ENCODE results near the gene SERHL2. TPM values are rescaled to one million over a fixed set of nuclear protein-coding genes. Genes with fewer than 3 reads are reported as not detected.

The SERHL2 gene
- total and polyA plus RNA-seq, 2 experiments from 2014 or later: 1.5 to 2.1 TPM

- no peaks in the 10 kb centered on the region for H3K9me2 ChIP-seq (ENCODE audit: insufficient read depth)
- no peaks in the 10 kb centered on the region; the same call in none of the 2 replicates for H4K20me1 ChIP-seq (replicated peaks; ENCODE audit: insufficient read depth)
- ATAC-seq: no peak
- Mint-ChIP-seq H3K36me3 (ENCODE audit: low read depth) (peaks cover 2% of the 10 kb centered on the region; the same call in 2 of the 3 replicates), H3K27me3 (ENCODE audit: insufficient read depth, low read depth, poor library complexity) (peaks cover 26% of the 10 kb centered on the region), H3K9me3 (no peaks in the 10 kb centered on the region; the same call in 2 of the 3 replicates), H3K4me1 (peaks cover 12% of the 10 kb centered on the region), H3K27ac (no peak overlapping the region), H3K4me3 (no peak overlapping the region)
- no peaks in the 10 kb centered on the region for H3K79me2 ChIP-seq (replicated peaks; ENCODE audit: insufficient read depth)
- H2AFZ ChIP-seq: no peak overlapping the region
- no peaks in the 10 kb centered on the region for H3K36me3 ChIP-seq (ENCODE audit: insufficient read depth)
- H3K27me3 ChIP-seq (ENCODE audit: insufficient read depth): no peaks in the 10 kb centered on the region; the same call in 1 of the 2 replicates
- H3K4me1 ChIP-seq (ENCODE audit: insufficient read depth): peaks cover 4% of the 10 kb centered on the region; the same call in 1 of the 2 replicates
- no peak overlapping the region for H3K27ac ChIP-seq (ENCODE audit: low read depth)
- DNase-seq (ENCODE audit: low spot score): no peak
- no peak for TF ChIP-seq ZNF331 (CRISPR knock-in tag; IDR thresholded peaks at IDR 0.05; ENCODE audit: low read depth)
- TF ChIP-seq ETS1 (IDR thresholded peaks at IDR 0.05): no peak
- TF ChIP-seq REST (IDR thresholded peaks at IDR 0.05; ENCODE audit: unreplicated experiment): no peak
- no peak for TF ChIP-seq CTCF (conservative IDR thresholded peaks at IDR 0.05; ENCODE audit: low read depth in 2 of 2)
- TF ChIP-seq STAT1 (IDR thresholded peaks at IDR 0.05; ENCODE audit: unreplicated experiment): no peak
- TF ChIP-seq CREB1 (CRISPR knock-in tag; IDR thresholded peaks at IDR 0.05; ENCODE audit: low read depth): no peak
- TF ChIP-seq, protein P1, sequence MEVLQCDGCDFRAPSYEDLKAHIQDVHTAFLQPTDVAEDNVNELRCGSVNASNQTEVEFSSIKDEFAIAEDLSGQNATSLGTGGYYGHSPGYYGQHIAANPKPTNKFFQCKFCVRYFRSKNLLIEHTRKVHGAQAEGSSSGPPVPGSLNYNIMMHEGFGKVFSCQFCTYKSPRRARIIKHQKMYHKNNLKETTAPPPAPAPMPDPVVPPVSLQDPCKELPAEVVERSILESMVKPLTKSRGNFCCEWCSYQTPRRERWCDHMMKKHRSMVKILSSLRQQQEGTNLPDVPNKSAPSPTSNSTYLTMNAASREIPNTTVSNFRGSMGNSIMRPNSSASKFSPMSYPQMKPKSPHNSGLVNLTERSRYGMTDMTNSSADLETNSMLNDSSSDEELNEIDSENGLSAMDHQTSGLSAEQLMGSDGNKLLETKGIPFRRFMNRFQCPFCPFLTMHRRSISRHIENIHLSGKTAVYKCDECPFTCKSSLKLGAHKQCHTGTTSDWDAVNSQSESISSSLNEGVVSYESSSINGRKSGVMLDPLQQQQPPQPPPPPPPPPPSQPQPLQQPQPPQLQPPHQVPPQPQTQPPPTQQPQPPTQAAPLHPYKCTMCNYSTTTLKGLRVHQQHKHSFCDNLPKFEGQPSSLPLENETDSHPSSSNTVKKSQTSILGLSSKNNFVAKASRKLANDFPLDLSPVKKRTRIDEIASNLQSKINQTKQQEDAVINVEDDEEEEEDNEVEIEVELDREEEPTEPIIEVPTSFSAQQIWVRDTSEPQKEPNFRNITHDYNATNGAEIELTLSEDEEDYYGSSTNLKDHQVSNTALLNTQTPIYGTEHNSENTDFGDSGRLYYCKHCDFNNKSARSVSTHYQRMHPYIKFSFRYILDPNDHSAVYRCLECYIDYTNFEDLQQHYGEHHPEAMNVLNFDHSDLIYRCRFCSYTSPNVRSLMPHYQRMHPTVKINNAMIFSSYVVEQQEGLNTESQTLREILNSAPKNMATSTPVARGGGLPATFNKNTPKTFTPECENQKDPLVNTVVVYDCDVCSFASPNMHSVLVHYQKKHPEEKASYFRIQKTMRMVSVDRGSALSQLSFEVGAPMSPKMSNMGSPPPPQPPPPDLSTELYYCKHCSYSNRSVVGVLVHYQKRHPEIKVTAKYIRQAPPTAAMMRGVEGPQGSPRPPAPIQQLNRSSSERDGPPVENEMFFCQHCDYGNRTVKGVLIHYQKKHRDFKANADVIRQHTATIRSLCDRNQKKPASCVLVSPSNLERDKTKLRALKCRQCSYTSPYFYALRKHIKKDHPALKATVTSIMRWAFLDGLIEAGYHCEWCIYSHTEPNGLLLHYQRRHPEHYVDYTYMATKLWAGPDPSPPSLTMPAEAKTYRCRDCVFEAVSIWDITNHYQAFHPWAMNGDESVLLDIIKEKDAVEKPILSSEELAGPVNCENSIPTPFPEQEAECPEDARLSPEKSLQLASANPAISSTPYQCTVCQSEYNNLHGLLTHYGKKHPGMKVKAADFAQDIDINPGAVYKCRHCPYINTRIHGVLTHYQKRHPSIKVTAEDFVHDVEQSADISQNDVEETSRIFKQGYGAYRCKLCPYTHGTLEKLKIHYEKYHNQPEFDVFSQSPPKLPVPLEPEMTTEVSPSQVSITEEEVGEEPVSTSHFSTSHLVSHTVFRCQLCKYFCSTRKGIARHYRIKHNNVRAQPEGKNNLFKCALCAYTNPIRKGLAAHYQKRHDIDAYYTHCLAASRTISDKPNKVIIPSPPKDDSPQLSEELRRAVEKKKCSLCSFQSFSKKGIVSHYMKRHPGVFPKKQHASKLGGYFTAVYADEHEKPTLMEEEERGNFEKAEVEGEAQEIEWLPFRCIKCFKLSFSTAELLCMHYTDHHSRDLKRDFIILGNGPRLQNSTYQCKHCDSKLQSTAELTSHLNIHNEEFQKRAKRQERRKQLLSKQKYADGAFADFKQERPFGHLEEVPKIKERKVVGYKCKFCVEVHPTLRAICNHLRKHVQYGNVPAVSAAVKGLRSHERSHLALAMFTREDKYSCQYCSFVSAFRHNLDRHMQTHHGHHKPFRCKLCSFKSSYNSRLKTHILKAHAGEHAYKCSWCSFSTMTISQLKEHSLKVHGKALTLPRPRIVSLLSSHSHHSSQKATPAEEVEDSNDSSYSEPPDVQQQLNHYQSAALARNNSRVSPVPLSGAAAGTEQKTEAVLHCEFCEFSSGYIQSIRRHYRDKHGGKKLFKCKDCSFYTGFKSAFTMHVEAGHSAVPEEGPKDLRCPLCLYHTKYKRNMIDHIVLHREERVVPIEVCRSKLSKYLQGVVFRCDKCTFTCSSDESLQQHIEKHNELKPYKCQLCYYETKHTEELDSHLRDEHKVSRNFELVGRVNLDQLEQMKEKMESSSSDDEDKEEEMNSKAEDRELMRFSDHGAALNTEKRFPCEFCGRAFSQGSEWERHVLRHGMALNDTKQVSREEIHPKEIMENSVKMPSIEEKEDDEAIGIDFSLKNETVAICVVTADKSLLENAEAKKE (CRISPR knock-in tag; IDR thresholded peaks at IDR 0.05): no peak
- TF ChIP-seq EZH2 (IDR thresholded peaks at IDR 0.05; ENCODE audit: low read depth, unreplicated experiment): no peak
- H3F3A ChIP-seq (replicated peaks; ENCODE audit: low read depth): peaks cover 7% of the 10 kb centered on the region; the same call in 1 of the 2 replicates
- no peak overlapping the region for H3K4me2 ChIP-seq
- no peak overlapping the region for H3K4me3 ChIP-seq
Measured at GRCh38 chr22:42564699-42565098, 10.9 kb downstream of the SERHL2 start.

Data from GM23338 (cell line).